Calu3 (cell line): ENCODE measurements around the gene TBXAS1. TPM values are rescaled to one million over a fixed set of nuclear protein-coding genes. Genes with fewer than 3 reads are reported as not detected.

Experiments
- BruUV-seq: library from RNA; stranded (reverse); fragments of 400-500 nt; replicated peaks from 2 replicates; lab custom pipeline; 2021; lab: Mats Ljungman, UMichigan
- CTCF ChIA-PET: fragments of 300-600 bp; sonication (Branson Sonifier 250); formaldehyde crosslinking; loops from one replicate; lab custom pipeline; 2022; ENCODE audit warnings: antibody characterized with exemption; lab: Charles Lee
- DNase-seq: peaks from one replicate; pipeline ENCODE4 v3.0.0; 2022
- H3K27ac Mint-ChIP-seq: one replicate; pipeline ENCODE4 v1.8.0; 2022; ENCODE audit warnings: mixed read lengths; ENCODE audit not compliant: unreplicated experiment
- H3K27me3 Mint-ChIP-seq: one replicate; pipeline ENCODE4 v1.8.0; 2022; ENCODE audit warnings: mixed read lengths; ENCODE audit not compliant: unreplicated experiment
- H3K36me3 Mint-ChIP-seq: one replicate; pipeline ENCODE4 v1.8.0; 2022; ENCODE audit warnings: mild to moderate bottlenecking, moderate library complexity, mixed read lengths; ENCODE audit not compliant: insufficient read depth, unreplicated experiment
- H3K4me1 Mint-ChIP-seq: one replicate; pipeline ENCODE4 v1.8.0; 2022; ENCODE audit warnings: mild to moderate bottlenecking, low read depth, mixed read lengths; ENCODE audit not compliant: unreplicated experiment
- H3K4me3 Mint-ChIP-seq: one replicate; pipeline ENCODE4 v1.8.0; 2022; ENCODE audit warnings: mild to moderate bottlenecking, low read depth, moderate library complexity, mixed read lengths; ENCODE audit not compliant: unreplicated experiment
- H3K9me3 Mint-ChIP-seq: one replicate; pipeline ENCODE4 v1.8.0; 2022; ENCODE audit warnings: low read depth, mixed read lengths; ENCODE audit not compliant: unreplicated experiment
- CTCF ChIP-seq: fragments of 200-600 bp; IDR thresholded peaks from one replicate; pipeline ENCODE4 v1.8.0; 2022; ENCODE audit warnings: antibody characterized with exemption; ENCODE audit not compliant: unreplicated experiment
- intact Hi-C: fragments of 100-400 bp; cut with micrococcal nuclease; formaldehyde crosslinking; loops from one replicate; pipeline ENCODE4 v1.10.0; 2022; ENCODE audit not compliant: unreplicated experiment
- total RNA-seq: library from RNA; stranded (reverse); gene quantifications from 2 replicates; pipeline ENCODE4 v1.2.3, GENCODE V29; 2022

Gene TBXAS1
- total RNA-seq, 1 experiment from 2014 or later, result 33.0 TPM

- no peaks in the 10 kb centered on the region for H3K36me3 Mint-ChIP-seq
- no peaks in the 10 kb centered on the region for H3K27me3 Mint-ChIP-seq
- BruUV-seq, result no TSS peak
- H3K27ac Mint-ChIP-seq, result no peak overlapping the region
- CTCF ChIA-PET, result no interaction called here
- no peak overlapping the region for H3K4me3 Mint-ChIP-seq
- H3K9me3 Mint-ChIP-seq, result peaks cover 3% of the 10 kb centered on the region
- TF ChIP-seq CTCF, result no peak
- H3K4me1 Mint-ChIP-seq, result no peaks in the 10 kb centered on the region
- DNase-seq, result no peak
- intact Hi-C loops, result no loop called here
These were observed 54.8 kb downstream of the TBXAS1 start for GRCh38 chr7:139883814-139884213.

GRCh38 chr7:139884441-139884840, 55.4 kb downstream of the TBXAS1 start:
- no peak overlapping the region for H3K4me3 Mint-ChIP-seq
- BruUV-seq, result no TSS peak
- H3K36me3 Mint-ChIP-seq, result no peaks in the 10 kb centered on the region
- intact Hi-C loops, result no loop called here
- CTCF ChIA-PET, result no interaction called here
- no peaks in the 10 kb centered on the region for H3K4me1 Mint-ChIP-seq
- H3K9me3 Mint-ChIP-seq, result peaks cover 3% of the 10 kb centered on the region
- no peak for TF ChIP-seq CTCF
- no peak for DNase-seq
- no peaks in the 10 kb centered on the region for H3K27me3 Mint-ChIP-seq
- H3K27ac Mint-ChIP-seq, result no peak overlapping the region

GRCh38 chr7:139885511-139885910, 56.4 kb downstream of the TBXAS1 start:
- peaks cover 3% of the 10 kb centered on the region for H3K9me3 Mint-ChIP-seq
- no peak for DNase-seq
- CTCF ChIA-PET, result interaction anchor here (1.0 kb wide), 1 partner anchor 35 kb away, joined by 3 read pairs; no protein-coding TSS in a partner anchor
- no peak overlapping the region for H3K27ac Mint-ChIP-seq
- TF ChIP-seq CTCF, result no peak
- no peaks in the 10 kb centered on the region for H3K4me1 Mint-ChIP-seq
- H3K27me3 Mint-ChIP-seq, result no peaks in the 10 kb centered on the region
- no peak overlapping the region for H3K4me3 Mint-ChIP-seq
- BruUV-seq, result no TSS peak
- intact Hi-C loops, result no loop called here
- no peaks in the 10 kb centered on the region for H3K36me3 Mint-ChIP-seq

- TF ChIP-seq CTCF, result no peak
- intact Hi-C loops, result no loop called here
- H3K9me3 Mint-ChIP-seq, result peaks cover 3% of the 10 kb centered on the region
- CTCF ChIA-PET, result no interaction called here
- H3K36me3 Mint-ChIP-seq, result no peaks in the 10 kb centered on the region
- H3K4me3 Mint-ChIP-seq, result no peak overlapping the region
- no peak overlapping the region for H3K27ac Mint-ChIP-seq
- no TSS peak for BruUV-seq
- H3K27me3 Mint-ChIP-seq, result no peaks in the 10 kb centered on the region
- no peaks in the 10 kb centered on the region for H3K4me1 Mint-ChIP-seq
- DNase-seq, result no peak
These were observed 57.1 kb downstream of the TBXAS1 start for GRCh38 chr7:139886206-139886605.
